ENCODE data around the gene GRN. TPM values are rescaled to one million over a fixed set of nuclear protein-coding genes. Genes with fewer than 3 reads are reported as not detected.

Gene GRN
- total RNA-seq, 2 experiments from 2014 or later, result 34.4 to 36.1 TPM

GRCh38 chr17:44375196-44376017, 30.3 kb downstream of the GRN start:
- no peak overlapping the region for H3K27ac Mint-ChIP-seq
- H3K36me3 Mint-ChIP-seq, result no peaks in the 10 kb centered on the region
- DNase-seq, result no peak
- no peak overlapping the region for H3K4me3 Mint-ChIP-seq
- peaks cover 19% of the 10 kb centered on the region for H3K27me3 Mint-ChIP-seq
- no peaks in the 10 kb centered on the region for H3K4me1 Mint-ChIP-seq
- no peaks in the 10 kb centered on the region for H3K9me3 Mint-ChIP-seq

GRCh38 chr17:44376124-44376523, 31.0 kb downstream of the GRN start:
- peak; percentile 25 for DNase-seq
- Mint-ChIP-seq H3K27me3 (peaks cover 13% of the 10 kb centered on the region), H3K4me3 (no peak overlapping the region), H3K4me1 (no peaks in the 10 kb centered on the region), H3K27ac (no peak overlapping the region), H3K9me3 (no peaks in the 10 kb centered on the region), H3K36me3 (no peaks in the 10 kb centered on the region)

GRCh38 chr17:44376779-44377178, 31.7 kb downstream of the GRN start:
- Mint-ChIP-seq H3K27ac (no peak overlapping the region), H3K27me3 (peaks cover 10% of the 10 kb centered on the region), H3K9me3 (no peaks in the 10 kb centered on the region), H3K36me3 (no peaks in the 10 kb centered on the region), H3K4me3 (no peak overlapping the region), H3K4me1 (no peaks in the 10 kb centered on the region)
- DNase-seq, result no peak

- peaks cover 19% of the 10 kb centered on the region for H3K27me3 Mint-ChIP-seq
- no peak overlapping the region for H3K4me3 Mint-ChIP-seq
- H3K36me3 Mint-ChIP-seq, result no peaks in the 10 kb centered on the region
- no peak overlapping the region for H3K27ac Mint-ChIP-seq
- H3K4me1 Mint-ChIP-seq, result no peaks in the 10 kb centered on the region
- no peak for DNase-seq
- H3K9me3 Mint-ChIP-seq, result no peaks in the 10 kb centered on the region
These were observed 33.1 kb downstream of the GRN start for GRCh38 chr17:44378171-44378705.

GRCh38 chr17:44379887-44380286, 34.8 kb downstream of the GRN start:
- Mint-ChIP-seq H3K4me3 (no peak overlapping the region), H3K36me3 (no peaks in the 10 kb centered on the region), H3K27ac (no peak overlapping the region), H3K9me3 (no peaks in the 10 kb centered on the region), H3K4me1 (peaks cover 4% of the 10 kb centered on the region), H3K27me3 (peaks cover 28% of the 10 kb centered on the region)
- DNase-seq, result no peak

GRCh38 chr17:44380767-44381166, 35.7 kb downstream of the GRN start:
- H3K27me3 Mint-ChIP-seq, result peaks cover 29% of the 10 kb centered on the region
- H3K4me1 Mint-ChIP-seq, result peaks cover 5% of the 10 kb centered on the region
- H3K4me3 Mint-ChIP-seq, result no peak overlapping the region
- DNase-seq, result no peak
- H3K27ac Mint-ChIP-seq, result no peak overlapping the region
- H3K36me3 Mint-ChIP-seq, result no peaks in the 10 kb centered on the region
- no peaks in the 10 kb centered on the region for H3K9me3 Mint-ChIP-seq

GRCh38 chr17:44381810-44382305, 36.8 kb downstream of the GRN start:
- DNase-seq, result no peak
- no peaks in the 10 kb centered on the region for H3K36me3 Mint-ChIP-seq
- peaks cover 31% of the 10 kb centered on the region for H3K27me3 Mint-ChIP-seq
- H3K4me3 Mint-ChIP-seq, result no peak overlapping the region
- no peaks in the 10 kb centered on the region for H3K9me3 Mint-ChIP-seq
- H3K27ac Mint-ChIP-seq, result no peak overlapping the region
- peaks cover 5% of the 10 kb centered on the region for H3K4me1 Mint-ChIP-seq

GRCh38 chr17:44382917-44383316, 37.8 kb downstream of the GRN start:
- H3K27ac Mint-ChIP-seq, result no peak overlapping the region
- no peak for DNase-seq
- H3K4me1 Mint-ChIP-seq, result peaks cover 5% of the 10 kb centered on the region
- H3K27me3 Mint-ChIP-seq, result peaks cover 33% of the 10 kb centered on the region
- no peaks in the 10 kb centered on the region for H3K9me3 Mint-ChIP-seq
- no peaks in the 10 kb centered on the region for H3K36me3 Mint-ChIP-seq
- no peak overlapping the region for H3K4me3 Mint-ChIP-seq

- H3K4me3 Mint-ChIP-seq, result no peak overlapping the region
- no peak overlapping the region for H3K27ac Mint-ChIP-seq
- H3K4me1 Mint-ChIP-seq, result peaks cover 5% of the 10 kb centered on the region
- no peaks in the 10 kb centered on the region for H3K9me3 Mint-ChIP-seq
- H3K27me3 Mint-ChIP-seq, result peaks cover 33% of the 10 kb centered on the region
- H3K36me3 Mint-ChIP-seq, result no peaks in the 10 kb centered on the region
- DNase-seq, result no peak
These were observed 38.3 kb downstream of the GRN start for GRCh38 chr17:44383363-44383762.

GRCh38 chr17:44383861-44384260, 38.8 kb downstream of the GRN start:
- H3K4me3 Mint-ChIP-seq, result no peak overlapping the region
- peaks cover 33% of the 10 kb centered on the region for H3K27me3 Mint-ChIP-seq
- no peaks in the 10 kb centered on the region for H3K36me3 Mint-ChIP-seq
- no peak overlapping the region for H3K27ac Mint-ChIP-seq
- H3K4me1 Mint-ChIP-seq, result peaks cover 5% of the 10 kb centered on the region
- DNase-seq, result no peak
- H3K9me3 Mint-ChIP-seq, result no peaks in the 10 kb centered on the region

GRCh38 chr17:44384281-44384822, 39.2 kb downstream of the GRN start:
- Mint-ChIP-seq H3K9me3 (no peaks in the 10 kb centered on the region), H3K27me3 (peaks cover 35% of the 10 kb centered on the region), H3K36me3 (no peaks in the 10 kb centered on the region), H3K27ac (no peak overlapping the region), H3K4me1 (peaks cover 5% of the 10 kb centered on the region), H3K4me3 (peak overlapping the region; percentile 71)
- DNase-seq, result no peak

- H3K9me3 Mint-ChIP-seq, result no peaks in the 10 kb centered on the region
- no peaks in the 10 kb centered on the region for H3K36me3 Mint-ChIP-seq
- no peak for DNase-seq
- peak overlapping the region; percentile 71 for H3K4me3 Mint-ChIP-seq
- peaks cover 39% of the 10 kb centered on the region for H3K27me3 Mint-ChIP-seq
- H3K27ac Mint-ChIP-seq, result no peak overlapping the region
- peaks cover 5% of the 10 kb centered on the region for H3K4me1 Mint-ChIP-seq
These were observed 39.8 kb downstream of the GRN start for GRCh38 chr17:44384823-44385286.

- Mint-ChIP-seq H3K9me3 (no peaks in the 10 kb centered on the region), H3K27me3 (peaks cover 39% of the 10 kb centered on the region), H3K27ac (no peak overlapping the region), H3K4me3 (peak overlapping the region; percentile 74), H3K36me3 (no peaks in the 10 kb centered on the region), H3K4me1 (peaks cover 5% of the 10 kb centered on the region)
- DNase-seq, result peak; percentile 83
These were observed 40.4 kb downstream of the GRN start for GRCh38 chr17:44385287-44386181.

- peak overlapping the region; percentile 74 for H3K4me3 Mint-ChIP-seq
- H3K9me3 Mint-ChIP-seq, result no peaks in the 10 kb centered on the region
- H3K36me3 Mint-ChIP-seq, result no peaks in the 10 kb centered on the region
- peaks cover 5% of the 10 kb centered on the region for H3K4me1 Mint-ChIP-seq
- no peak for DNase-seq
- H3K27ac Mint-ChIP-seq, result no peak overlapping the region
- peaks cover 39% of the 10 kb centered on the region for H3K27me3 Mint-ChIP-seq
These were observed 41.1 kb downstream of the GRN start for GRCh38 chr17:44386182-44386525.

GRCh38 chr17:44387804-44388203, 42.7 kb downstream of the GRN start:
- H3K4me1 Mint-ChIP-seq, result peaks cover 5% of the 10 kb centered on the region
- H3K27me3 Mint-ChIP-seq, result peaks cover 32% of the 10 kb centered on the region
- H3K36me3 Mint-ChIP-seq, result no peaks in the 10 kb centered on the region
- DNase-seq, result no peak
- no peak overlapping the region for H3K4me3 Mint-ChIP-seq
- H3K9me3 Mint-ChIP-seq, result no peaks in the 10 kb centered on the region
- H3K27ac Mint-ChIP-seq, result no peak overlapping the region

Measured in activated naive CD8-positive, alpha-beta T cell treated with anti-CD3 and anti-CD28 coated beads for 36 hours (primary cell).